GM12878 (cell line): ENCODE data around the gene WNT3A. TPM values are rescaled to one million over a fixed set of nuclear protein-coding genes. Genes with fewer than 3 reads are reported as not detected.

ENCODE experiments used
- ATAC-seq: fragments of 200-7000 bp; cut with Tn5 transposase; 3 replicates; pipeline ENCODE4 v1.9.1; 2020; ENCODE audit warnings: mild to moderate bottlenecking, moderate library complexity
- BruUV-seq: library from RNA; stranded (reverse); fragments of 400-500 nt; replicated peaks from 2 replicates; lab custom pipeline; 2021; lab: Mats Ljungman, UMichigan
- CTCF ChIA-PET: fragments of 300-600 bp; sonication (Branson Sonifier 250); formaldehyde crosslinking; extraction: SDS; loops from one replicate; lab custom pipeline; 2021; ENCODE audit warnings: inconsistent platforms; lab: Yijun Ruan, JAX
- POLR2A ChIA-PET: fragments of 350-600 bp; formaldehyde crosslinking; extraction: SDS; loops from one replicate; lab custom pipeline; 2021; ENCODE audit warnings: inconsistent platforms; lab: Charles Lee
- RAD21 ChIA-PET: fragments of 300-600 bp; sonication (Branson Sonifier 250); formaldehyde crosslinking; loops from one replicate; lab custom pipeline; 2023; ENCODE audit warnings: antibody characterized with exemption; ENCODE audit not compliant: unreplicated experiment; lab: Charles Lee
- SMC1A ChIA-PET: fragments of 300-600 bp; sonication (Branson Sonifier 250); formaldehyde crosslinking; loops from one replicate; lab custom pipeline; 2023; ENCODE audit not compliant: unreplicated experiment, uncharacterized antibody; lab: Charles Lee
- DNase-seq: peaks from one replicate; pipeline ENCODE4 v3.0.0-alpha.2; 2011; ENCODE audit warnings: low read depth, low spot score
- FAIRE-seq: peaks from 3 replicates; lab custom pipeline; 2011; peaks lifted over from hg19 to GRCh38; lab: Jason Lieb, UNC
- H2AFZ ChIP-seq: 2 replicates; pipeline ENCODE4 v1.6.0; 2011; ENCODE audit warnings: low read depth, low read length, control low read depth; ENCODE audit not compliant: control insufficient read depth
- H3K27ac ChIP-seq: 2 replicates; pipeline ENCODE4 v1.5.1; 2011; ENCODE audit warnings: control low read depth; ENCODE audit not compliant: control insufficient read depth, insufficient read depth
- H3K27me3 ChIP-seq, 2 experiments: replicated peaks in 1 of 2; 2 replicates each; pipeline versions ENCODE4 v1.6.0 to v1.6.1; 2011; ENCODE audit warnings: low read length in 1 of 2; ENCODE audit not compliant: control insufficient read depth in 2 of 2, insufficient read depth in 2 of 2
- H3K36me3 ChIP-seq, 2 experiments: 2 replicates each; pipeline ENCODE4 v1.5.1; 2011; ENCODE audit warnings: low read length in 1 of 2; ENCODE audit not compliant: control insufficient read depth in 2 of 2, insufficient read depth in 2 of 2
- H3K4me1 ChIP-seq: 2 replicates; pipeline ENCODE4 v1.6.1; 2011; ENCODE audit warnings: mild to moderate bottlenecking, low read length, moderate library complexity, mixed read lengths; ENCODE audit not compliant: control insufficient read depth, insufficient read depth
- H3K4me2 ChIP-seq: 2 replicates; pipeline ENCODE4 v1.6.0; 2011; ENCODE audit warnings: control low read depth; ENCODE audit not compliant: control insufficient read depth, insufficient read depth
- H3K4me3 ChIP-seq: fragments of 200-600 bp; sonication (generic); 2 replicates; pipeline ENCODE4 v1.5.1; 2016
- H3K79me2 ChIP-seq: 2 replicates; pipeline ENCODE4 v1.6.0; 2011; ENCODE audit warnings: low read length; ENCODE audit not compliant: control insufficient read depth, insufficient read depth
- H3K9ac ChIP-seq: 2 replicates; pipeline ENCODE4 v1.8.0; 2011; ENCODE audit warnings: low read length, control low read depth, mixed read lengths; ENCODE audit not compliant: control insufficient read depth, insufficient read depth
- H3K9me3 ChIP-seq: replicated peaks from 3 replicates; pipeline ENCODE4 v1.5.1; 2011; ENCODE audit warnings: mild to moderate bottlenecking, low read length; ENCODE audit not compliant: control insufficient read depth, insufficient read depth
- H4K20me1 ChIP-seq: 2 replicates; pipeline ENCODE4 v1.6.0; 2011; ENCODE audit not compliant: control insufficient read depth, insufficient read depth
- BHLHE40 ChIP-seq, 2 experiments: fragments of 450-650 bp in 1 of 2; IDR thresholded peaks; 2 replicates each; pipeline ENCODE4 v1.6.1; 2011 to 2017; ENCODE audit warnings: low read depth in 2 of 2, borderline replicate concordance in 1 of 2, improper control_type of control experiment in 1 of 2, low read length in 1 of 2, mild to moderate bottlenecking in 1 of 2
- CUX1 ChIP-seq: IDR thresholded peaks from 2 replicates; pipeline ENCODE4 v1.6.1; 2012; ENCODE audit warnings: improper control_type of control experiment, low read depth, low read length; ENCODE audit not compliant: insufficient replicate concordance
- GABPA ChIP-seq: IDR thresholded peaks from 2 replicates; pipeline ENCODE4 v1.6.1; 2014; ENCODE audit warnings: antibody characterized with exemption, low read depth, mild to moderate bottlenecking, inconsistent platforms
- PAX8 ChIP-seq: fragments of 450-650 bp; IDR thresholded peaks from 2 replicates; pipeline ENCODE4 v1.6.1; 2017; ENCODE audit warnings: mild to moderate bottlenecking, moderate library complexity
- POLR2A ChIP-seq: IDR thresholded peaks from 2 replicates; pipeline ENCODE4 v1.6.1; 2011; ENCODE audit warnings: low read depth, mild to moderate bottlenecking, low read length
- RAD51 ChIP-seq: fragments of 450-650 bp; IDR thresholded peaks from 2 replicates; pipeline ENCODE4 v1.6.1; 2016; ENCODE audit warnings: moderate library complexity, mild to moderate bottlenecking, inconsistent platforms
- SMC3 ChIP-seq: IDR thresholded peaks from 2 replicates; pipeline ENCODE4 v1.6.1; 2011; ENCODE audit warnings: low read length, improper control_type of control experiment, borderline replicate concordance
- SREBF1 ChIP-seq: IDR thresholded peaks from 2 replicates; pipeline ENCODE4 v1.6.1; 2012; ENCODE audit warnings: mild to moderate bottlenecking, low read length
- ZNF24 ChIP-seq: fragments of 450-650 bp; IDR thresholded peaks from 2 replicates; pipeline ENCODE4 v1.6.1; 2017; ENCODE audit warnings: antibody characterized with exemption, mild to moderate bottlenecking
- ZNF384 ChIP-seq: IDR thresholded peaks from 2 replicates; pipeline ENCODE4 v1.6.1; 2012; ENCODE audit warnings: low read depth, mild to moderate bottlenecking, low read length, improper control_type of control experiment, borderline replicate concordance
- WGBS: methylation state at CpG from one replicate; pipeline ENCODE4 v1.1.6; 2016; ENCODE audit warnings: low lambda C conversion rate; ENCODE audit not compliant: insufficient replicate concordance, insufficient coverage; ENCODE audit errors: missing lambda C conversion rate; 5-methylcytosine and 5-hydroxymethylcytosine counted together
- in situ Hi-C: fragments of 300-500 bp; cut with MboI; formaldehyde crosslinking; loops from 9 replicates; pipeline ENCODE4 v1.14.3; 2018; ENCODE audit warnings: mixed read lengths
- intact Hi-C: fragments of 100-400 bp; cut with micrococcal nuclease; formaldehyde crosslinking; loops from one replicate; pipeline ENCODE4 v1.14.2; 2022; ENCODE audit not compliant: unreplicated experiment
- polyA plus RNA-seq, 11 experiments: library from polyadenylated mRNA; depleted of rRNA in 4 of 11; unstranded in 6 of 11; stranded (reverse) in 5 of 11; fragments of >200 nt; fragmentation: Nextera tagmentation in 4 of 11; fragmentation: Illumina TruSeq in 1 of 11; extraction: Ambion mirVana in 4 of 11; extraction: Trizol in 1 of 11; gene quantifications; 1 replicate in 1 of 11; 2 replicates in 10 of 11; pipeline versions ENCODE4 v1.2.1 to v1.2.3, GENCODE V29; 2011 to 2016; ENCODE audit warnings: inconsistent platforms in 2 of 11, missing spikeins in 2 of 11, low read depth in 1 of 11
- total RNA-seq, 4 experiments: library from RNA; depleted of rRNA in 3 of 4; stranded (reverse); fragments of >200 nt in 3 of 4; fragmentation: Illumina TruSeq in 1 of 4; extraction: Trizol in 1 of 4; gene quantifications; 2 replicates each; pipeline versions ENCODE4 v1.2.1 to v1.2.3, GENCODE V29; 2013 to 2021

The WNT3A gene
- total and polyA plus RNA-seq, 10 of the 15 experiments (the other 5 are each of a cell fraction or from before 2014, with no cell fraction given), result 0.16 TPM; not detected in 9

GRCh38 chr1:228105270-228105995 lies 98.6 kb downstream of the WNT3A start:
- Histone ChIP-seq H4K20me1 (no peaks in the 10 kb centered on the region), H3K36me3 (peaks cover 7% of the 10 kb centered on the region in 2 experiments; a peak in 3 of 4 replicates), H3K4me2 (no peak overlapping the region), H3K27ac (no peak overlapping the region), H3K27me3 (no peaks in the 10 kb centered on the region)
- 93% methylated on average over 8 of the region's 9 CpGs for WGBS
- FAIRE-seq (no peak), ATAC-seq (no peak)
- POLR2A ChIA-PET, result no interaction called here
- RAD21 ChIA-PET, result no interaction called here
- no TSS peak for BruUV-seq
- no peak for TF ChIP-seq ZNF24
- peak; percentile 51 for TF ChIP-seq POLR2A
- TF ChIP-seq PAX8, result no peak
- TF ChIP-seq, all 136 proteins: peak for 1
- H3K4me3 ChIP-seq, result no peak overlapping the region
- intact Hi-C loops (no loop called here), in situ Hi-C loops (no loop called here)
- no peak overlapping the region for H3K9ac ChIP-seq
- no peaks in the 10 kb centered on the region for H3K9me3 ChIP-seq
- H3K79me2 ChIP-seq, result peaks cover 27% of the 10 kb centered on the region
- ChIA-PET SMC1A (no interaction called here), CTCF (no interaction called here)
- H3K4me1 ChIP-seq, result peaks cover 17% of the 10 kb centered on the region
- H2AFZ ChIP-seq, result no peak overlapping the region
- no peak for DNase-seq

- CTCF ChIA-PET, result interaction anchor here (0.6 to 0.8 kb wide), 2 partner anchors 13 to 60 kb away, joined by 3 read pairs; no protein-coding TSS in a partner anchor
- Histone ChIP-seq H3K9me3 (no peaks in the 10 kb centered on the region), H3K9ac (no peak overlapping the region), H3K4me1 (peaks cover 17% of the 10 kb centered on the region), H4K20me1 (no peaks in the 10 kb centered on the region), H3K4me2 (no peak overlapping the region), H3K79me2 (peaks cover 27% of the 10 kb centered on the region), H3K4me3 (no peak overlapping the region), H3K36me3 (peaks cover 4 to 5% of the 10 kb centered on the region in 2 experiments; a peak in 3 of 4 replicates), H3K27me3 (no peaks in the 10 kb centered on the region), H2AFZ (no peak overlapping the region), H3K27ac (no peak overlapping the region)
- intact Hi-C loops (no loop called here), in situ Hi-C loops (no loop called here)
- SMC1A ChIA-PET, result interaction anchor here (1.4 kb wide), 1 partner anchor 19 kb away, joined by 4 read pairs; no protein-coding TSS in a partner anchor
- RAD21 ChIA-PET, result no interaction called here
- POLR2A ChIA-PET, result interaction anchor here (1.1 to 1.5 kb wide), 2 partner anchors 22 to 24 kb away, joined by 4 read pairs; partner anchors contain the start of gene ARF1
- FAIRE-seq (no peak), DNase-seq (no peak), ATAC-seq (no peak)
- no TSS peak for BruUV-seq
- 81% methylated on average over 8 of the region's 8 CpGs for WGBS
- TF ChIP-seq BHLHE40 (IDR thresholded peaks at IDR 0.05; ENCODE audit: borderline replicate concordance in 1 of 2, low read depth in 2 of 2, low read length in 1 of 2) (no peak), SREBF1 (no peak), ZNF384 (no peak), RAD51 (no peak), CUX1 (no peak), GABPA (no peak), SMC3 (no peak)
Observed at GRCh38 chr1:228105996-228106799, 99.4 kb downstream of the WNT3A start.
